Large intestine (tissue), 3 donors: ENCODE results near the gene TPM1. TPM values are rescaled to one million over a fixed set of nuclear protein-coding genes. Genes with fewer than 3 reads are reported as not detected.

Experiments used
- DNase-seq, 2 donors: peaks; one replicate each; pipeline versions ENCODE4 v3.0.0 to v3.0.0-alpha.2; 2013
- H3K27ac ChIP-seq: one replicate; pipeline ENCODE4 v1.5.1; 2013; ENCODE audit warnings: low read length
- H3K27me3 ChIP-seq: 2 replicates; pipeline ENCODE4 v1.6.1; 2013; ENCODE audit warnings: low read length; ENCODE audit not compliant: control insufficient read depth, insufficient read depth
- H3K36me3 ChIP-seq: 2 replicates; pipeline ENCODE4 v1.6.1; 2013; ENCODE audit warnings: low read length; ENCODE audit not compliant: control insufficient read depth, insufficient read depth
- H3K4me1 ChIP-seq: one replicate; pipeline ENCODE4 v1.6.1; 2013; ENCODE audit warnings: low read length; ENCODE audit not compliant: control insufficient read depth, insufficient read depth
- H3K4me3 ChIP-seq: one replicate; pipeline ENCODE4 v1.5.1; 2013; ENCODE audit warnings: low read length
- H3K9me3 ChIP-seq: one replicate; pipeline ENCODE4 v1.6.1; 2013; ENCODE audit warnings: mild to moderate bottlenecking, low read depth, low read length, moderate library complexity; ENCODE audit not compliant: control insufficient read depth
- WGBS: methylation state at CpG from one replicate; pipeline ENCODE4 v1.1.5; 2013; ENCODE audit warnings: low lambda C conversion rate; ENCODE audit not compliant: insufficient coverage; 5-methylcytosine and 5-hydroxymethylcytosine counted together
- polyA plus RNA-seq: library from polyadenylated mRNA; unstranded; fragments of 120-200 nt; gene quantifications from one replicate; pipeline ENCODE4 v1.2.1, GENCODE V29; 2013

TPM1 gene
- polyA plus RNA-seq, 1 donor: 647 TPM

GRCh38 chr15:63107895-63108546 lies 65.5 kb downstream of the TPM1 start:
- WGBS: 80% methylated on average over 1 of the region's 9 CpGs
- Histone ChIP-seq H3K4me1 (no peaks in the 10 kb centered on the region), H3K36me3 (no peaks in the 10 kb centered on the region), H3K9me3 (no peaks in the 10 kb centered on the region), H3K27me3 (no peaks in the 10 kb centered on the region), H3K4me3 (no peak overlapping the region), H3K27ac (no peak overlapping the region)
- peak; percentile 60 to 67 for DNase-seq

GRCh38 chr15:63109498-63109897 lies 67.0 kb downstream of the TPM1 start:
- Histone ChIP-seq H3K36me3 (no peaks in the 10 kb centered on the region), H3K27me3 (no peaks in the 10 kb centered on the region), H3K9me3 (no peaks in the 10 kb centered on the region), H3K4me1 (no peaks in the 10 kb centered on the region), H3K27ac (no peak overlapping the region), H3K4me3 (no peak overlapping the region)
- 80% methylated on average over 1 of the region's 2 CpGs for whole genome bisulfite sequencing
- DNase-seq: no peak

- WGBS: no CpG with 5 or more reads among the region's 2 CpGs
- no peak for DNase-seq
- Histone ChIP-seq H3K36me3 (no peaks in the 10 kb centered on the region), H3K27me3 (no peaks in the 10 kb centered on the region), H3K4me3 (no peak overlapping the region), H3K27ac (no peak overlapping the region), H3K9me3 (no peaks in the 10 kb centered on the region), H3K4me1 (no peaks in the 10 kb centered on the region)
Observed at GRCh38 chr15:63109920-63110319, 67.4 kb downstream of the TPM1 start.

GRCh38 chr15:63110428-63111026 lies 68.0 kb downstream of the TPM1 start:
- H3K9me3 ChIP-seq: no peaks in the 10 kb centered on the region
- no peaks in the 10 kb centered on the region for H3K27me3 ChIP-seq
- WGBS: no CpG with 5 or more reads among the region's 3 CpGs
- H3K4me1 ChIP-seq: no peaks in the 10 kb centered on the region
- DNase-seq: no peak
- H3K27ac ChIP-seq: no peak overlapping the region
- no peak overlapping the region for H3K4me3 ChIP-seq
- H3K36me3 ChIP-seq: no peaks in the 10 kb centered on the region

DNA sequence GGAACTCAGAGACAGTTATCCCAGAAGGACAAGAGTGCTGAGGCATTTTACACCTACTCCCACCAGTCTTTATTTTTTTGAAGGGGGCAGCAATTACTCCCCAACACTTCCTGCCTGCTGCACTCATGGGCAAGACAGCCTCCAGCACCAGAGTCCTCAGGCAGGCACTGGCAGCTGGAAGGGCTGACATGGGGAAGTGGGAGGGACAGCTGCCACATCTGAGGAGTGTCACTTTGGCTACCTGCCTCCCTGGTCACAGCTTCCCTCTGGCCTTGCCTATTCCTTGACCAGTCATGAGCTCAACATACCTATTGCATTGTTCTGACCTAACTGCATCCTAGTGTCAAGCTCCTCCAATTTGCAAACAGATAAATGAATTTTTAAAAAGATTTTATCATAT lies 68.9 kb downstream of the TPM1 start:
- DNase-seq: no peak
- no peaks in the 10 kb centered on the region for H3K4me1 ChIP-seq
- no peaks in the 10 kb centered on the region for H3K27me3 ChIP-seq
- no peak overlapping the region for H3K27ac ChIP-seq
- H3K4me3 ChIP-seq: no peak overlapping the region
- H3K36me3 ChIP-seq: no peaks in the 10 kb centered on the region
- H3K9me3 ChIP-seq: no peaks in the 10 kb centered on the region

GRCh38 chr15:63112871-63113270 lies 70.3 kb downstream of the TPM1 start:
- Histone ChIP-seq H3K27me3 (no peaks in the 10 kb centered on the region), H3K4me3 (no peak overlapping the region), H3K27ac (no peak overlapping the region), H3K36me3 (no peaks in the 10 kb centered on the region), H3K4me1 (no peaks in the 10 kb centered on the region), H3K9me3 (no peaks in the 10 kb centered on the region)
- WGBS: 100% methylated on average over 2 of the region's 3 CpGs
- DNase-seq: no peak

DNA sequence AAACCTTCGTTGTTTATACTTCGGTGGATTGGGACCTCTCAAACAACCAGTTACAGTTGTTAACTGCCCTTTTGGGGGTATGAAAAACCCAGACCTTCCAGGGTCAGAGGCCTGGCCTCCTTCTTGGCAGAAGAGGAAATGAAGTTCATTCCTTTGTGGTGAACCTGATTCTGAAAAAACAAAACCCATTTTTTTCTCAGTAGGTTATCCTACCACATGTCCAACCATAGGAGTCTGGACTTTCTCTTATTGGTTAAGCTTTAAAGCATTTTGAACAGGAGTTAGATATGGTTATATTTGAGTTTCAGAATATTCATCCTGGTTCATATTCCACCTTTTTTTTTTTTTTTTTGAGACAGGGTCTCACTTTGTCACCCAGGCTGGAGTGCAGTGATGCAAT lies 71.9 kb downstream of the TPM1 start:
- Histone ChIP-seq H3K36me3 (no peaks in the 10 kb centered on the region), H3K9me3 (no peaks in the 10 kb centered on the region), H3K4me1 (no peaks in the 10 kb centered on the region), H3K27ac (no peak overlapping the region), H3K27me3 (no peaks in the 10 kb centered on the region), H3K4me3 (no peak overlapping the region)
- WGBS: no CpG with 5 or more reads among the region's 2 CpGs
- DNase-seq: no peak

Other genes starting within 250 kb of the TPM1 start
- 18.4 TPM for gene LACTB, start 79.1 kb downstream of the TPM1 start, polyA plus RNA-seq
- gene RPS27L, start 114.7 kb downstream of the TPM1 start, polyA plus RNA-seq: 183 TPM
- gene RAB8B, start 146.9 kb downstream of the TPM1 start, polyA plus RNA-seq: 23.2 TPM
- 17.6 TPM for gene APH1B, start 234.9 kb downstream of the TPM1 start, polyA plus RNA-seq